ENCODE results near the gene POLG2.
"Not testable (repeated sequence)": the region's sequence is repeated elsewhere in the genome, so short reads cannot be mapped to it uniquely, and the experiment has no call there.

POLG2 gene

GRCh38 chr17:64505340-64506200, 8.7 kb upstream of the POLG2 start:
- peak; percentile 51 for DNase-seq

- DNase-seq: no peak
Observed at GRCh38 chr17:64504769-64505339, 8.0 kb upstream of the POLG2 start.

GRCh38 chr17:64503821-64504768, 7.2 kb upstream of the POLG2 start:
- DNase-seq: no peak

- DNase-seq: no peak
Observed at GRCh38 chr17:64503341-64503740, 6.5 kb upstream of the POLG2 start.

GRCh38 chr17:64502809-64503208, 6.0 kb upstream of the POLG2 start:
- no peak for DNase-seq

- DNase-seq: no peak
Observed at GRCh38 chr17:64502021-64502420, 5.2 kb upstream of the POLG2 start.

GRCh38 chr17:64500862-64501765, 4.3 kb upstream of the POLG2 start:
- no peak for DNase-seq

- no peak for DNase-seq
Observed at GRCh38 chr17:64500487-64500859, 3.6 kb upstream of the POLG2 start.

- no peak for DNase-seq
Observed at GRCh38 chr17:64499805-64500486, 3.1 kb upstream of the POLG2 start.

GRCh38 chr17:64498308-64499203, 1.7 kb upstream of the POLG2 start:
- no peak for DNase-seq

- no peak for DNase-seq
Observed at GRCh38 chr17:64497565-64498035, 746 bp upstream of the POLG2 start.

GRCh38 chr17:64496348-64496785, 487 bp downstream of the POLG2 start:
- no peak for DNase-seq

GRCh38 chr17:64495300-64495699, 1.6 kb downstream of the POLG2 start:
- not testable (repeated sequence) for DNase-seq

- no peak for DNase-seq
Observed at GRCh38 chr17:64494121-64494520, 2.7 kb downstream of the POLG2 start.

GRCh38 chr17:64492481-64493109, 4.3 kb downstream of the POLG2 start:
- DNase-seq: no peak

- no peak for DNase-seq
Observed at GRCh38 chr17:64491994-64492393, 4.9 kb downstream of the POLG2 start.

GRCh38 chr17:64491034-64491860, 5.6 kb downstream of the POLG2 start:
- no peak for DNase-seq

GRCh38 chr17:64488301-64488700, 8.6 kb downstream of the POLG2 start:
- DNase-seq: no peak

GRCh38 chr17:64484380-64484779, 12.5 kb downstream of the POLG2 start:
- no peak for DNase-seq

Measured in NCI-H446 treated with DMSO at 0.1 percent for 48 hours (cell line).